ENCODE results near the gene LDLRAD3. TPM values are rescaled to one million over a fixed set of nuclear protein-coding genes. Genes with fewer than 3 reads are reported as not detected.

LDLRAD3 gene
- total RNA-seq, 1 donor, result 3.9 TPM

- no peak overlapping the region for H3K4me3 ChIP-seq (ENCODE audit: low read depth, low read length)
- no peak for TF ChIP-seq CTCF (IDR thresholded peaks at IDR 0.05; ENCODE audit: insufficient read depth, low read depth, low read length)
- DNase-seq (ENCODE audit: low read depth), result no peak
Measured at GRCh38 chr11:36214480-36214879, 270.6 kb downstream of the LDLRAD3 start.

GRCh38 chr11:36214976-36215692, 271.3 kb downstream of the LDLRAD3 start:
- no peak overlapping the region for H3K4me3 ChIP-seq (ENCODE audit: low read depth, low read length)
- DNase-seq (ENCODE audit: low read depth), result no peak
- no peak for TF ChIP-seq CTCF (IDR thresholded peaks at IDR 0.05; ENCODE audit: insufficient read depth, low read depth, low read length)

- DNase-seq (ENCODE audit: low read depth), result no peak
- no peak overlapping the region for H3K4me3 ChIP-seq (ENCODE audit: low read depth, low read length)
- TF ChIP-seq CTCF (IDR thresholded peaks at IDR 0.05; ENCODE audit: insufficient read depth, low read depth, low read length), result no peak
Measured at GRCh38 chr11:36215693-36216060, 271.8 kb downstream of the LDLRAD3 start.

GRCh38 chr11:36216061-36216615, 272.3 kb downstream of the LDLRAD3 start:
- no peak for DNase-seq (ENCODE audit: low read depth)
- no peak overlapping the region for H3K4me3 ChIP-seq (ENCODE audit: low read depth, low read length)
- TF ChIP-seq CTCF (IDR thresholded peaks at IDR 0.05; ENCODE audit: insufficient read depth, low read depth, low read length), result no peak

GRCh38 chr11:36218283-36218921, 274.5 kb downstream of the LDLRAD3 start:
- DNase-seq (ENCODE audit: low read depth), result no peak
- H3K4me3 ChIP-seq (ENCODE audit: low read depth, low read length), result no peak overlapping the region
- no peak for TF ChIP-seq CTCF (IDR thresholded peaks at IDR 0.05; ENCODE audit: insufficient read depth, low read depth, low read length)

GRCh38 chr11:36219996-36220395, 276.1 kb downstream of the LDLRAD3 start:
- H3K4me3 ChIP-seq (ENCODE audit: low read depth, low read length), result no peak overlapping the region
- no peak for DNase-seq (ENCODE audit: low read depth)
- no peak for TF ChIP-seq CTCF (IDR thresholded peaks at IDR 0.05; ENCODE audit: insufficient read depth, low read depth, low read length)

Data from fibroblast of villous mesenchyme (primary cell).